ENCODE results near the gene EP300. TPM values are rescaled to one million over a fixed set of nuclear protein-coding genes. Genes with fewer than 3 reads are reported as not detected.
"Not testable (repeated sequence)": the region's sequence is repeated elsewhere in the genome, so short reads cannot be mapped to it uniquely, and the experiment has no call there.

The EP300 gene
- total RNA-seq, 4 donors from 2014 or later, result 72.9 to 163 (median 120) TPM

GRCh38 chr22:41094041-41094593 lies 1.7 kb downstream of the EP300 start:
- intact Hi-C loops (cut with DNase I), result loop anchor here (5.0 kb wide), 1 partner anchor 72 kb away; no protein-coding TSS in a partner anchor
- TF ChIP-seq POLR2A (IDR thresholded peaks at IDR 0.05) (no peak), CTCF (IDR thresholded peaks at IDR 0.05) (no peak)
- WGBS, 2 donors, result 4 to 5% methylated on average over 5 of the region's 5 CpGs
- Histone ChIP-seq H3K36me3 (no peaks in the 10 kb centered on the region), H3K4me1 (peaks cover 12 to 38% of the 10 kb centered on the region in 2 donors), H3K9me3 (no peaks in the 10 kb centered on the region), H3K4me3 (replicated peaks in 1 of 3) (peak overlapping the region in 2 of 3 donors; percentile 60 to 92), H3K27me3 (no peaks in the 10 kb centered on the region), H3K27ac (peak overlapping the region in 2 of 3 donors; percentile 1 to 2)
- DNase-seq, result no peak

- intact Hi-C loops (cut with DNase I), result no loop called here
- Histone ChIP-seq H3K4me3 (replicated peaks in 1 of 3) (no peak overlapping the region), H3K27me3 (no peaks in the 10 kb centered on the region), H3K4me1 (peaks cover 22 to 46% of the 10 kb centered on the region in 2 donors), H3K36me3 (no peaks in the 10 kb centered on the region), H3K9me3 (no peaks in the 10 kb centered on the region), H3K27ac (no peak overlapping the region)
- DNase-seq, result no peak
- 68 to 70% methylated on average over 3 of the region's 3 CpGs for WGBS, 2 donors
- no peak for TF ChIP-seq POLR2A (IDR thresholded peaks at IDR 0.05)
- no peak for TF ChIP-seq CTCF (IDR thresholded peaks at IDR 0.05)
These were observed 4.0 kb downstream of the EP300 start for GRCh38 chr22:41096391-41096790.

- no peak overlapping the region for H3K27ac ChIP-seq
- peaks cover 22 to 48% of the 10 kb centered on the region in 2 donors for H3K4me1 ChIP-seq
- no peak overlapping the region for H3K4me3 ChIP-seq (replicated peaks in 1 of 3)
- H3K27me3 ChIP-seq, result no peaks in the 10 kb centered on the region
- no peak for DNase-seq
- intact Hi-C loops (cut with DNase I), result no loop called here
- no peaks in the 10 kb centered on the region for H3K9me3 ChIP-seq
- H3K36me3 ChIP-seq, result no peaks in the 10 kb centered on the region
- 86 to 90% methylated on average over 4 of the region's 4 CpGs for WGBS, 2 donors
- TF ChIP-seq CTCF (IDR thresholded peaks at IDR 0.05) (no peak), POLR2A (IDR thresholded peaks at IDR 0.05) (no peak)
These were observed 4.4 kb downstream of the EP300 start for GRCh38 chr22:41096841-41097240.

- Histone ChIP-seq H3K36me3 (no peaks in the 10 kb centered on the region), H3K27ac (no peak overlapping the region), H3K4me1 (peaks cover 22 to 60% of the 10 kb centered on the region in 2 donors), H3K4me3 (replicated peaks in 1 of 3) (no peak overlapping the region), H3K9me3 (no peaks in the 10 kb centered on the region), H3K27me3 (no peaks in the 10 kb centered on the region)
- 88% methylated on average over 16 of the region's 16 CpGs for WGBS, 2 donors
- no peak for DNase-seq
- intact Hi-C loops (cut with DNase I), result no loop called here
- no peak for TF ChIP-seq CTCF (IDR thresholded peaks at IDR 0.05)
- TF ChIP-seq POLR2A (IDR thresholded peaks at IDR 0.05), result no peak
These were observed 6.6 kb downstream of the EP300 start for GRCh38 chr22:41099036-41099435.

- no peaks in the 10 kb centered on the region for H3K9me3 ChIP-seq
- peaks cover 0 to 4% of the 10 kb centered on the region in 2 donors for H3K36me3 ChIP-seq
- peak in 1 of 2 donors; percentile 23 for DNase-seq
- H3K27ac ChIP-seq, result peak overlapping the region in 1 of 3 donors; percentile 1
- intact Hi-C loops (cut with DNase I), result no loop called here
- 58 to 61% methylated on average over 8 of the region's 8 CpGs for WGBS, 2 donors
- no peak overlapping the region for H3K4me3 ChIP-seq (replicated peaks in 1 of 3)
- TF ChIP-seq CTCF (IDR thresholded peaks at IDR 0.05) (no peak), POLR2A (IDR thresholded peaks at IDR 0.05) (no peak)
- H3K27me3 ChIP-seq, result no peaks in the 10 kb centered on the region
- H3K4me1 ChIP-seq, result peaks cover 11 to 26% of the 10 kb centered on the region in 2 donors
These were observed 14.0 kb downstream of the EP300 start for GRCh38 chr22:41106122-41106968.

GRCh38 chr22:41106969-41107325 lies 14.6 kb downstream of the EP300 start:
- H3K36me3 ChIP-seq; H3K27ac ChIP-seq; H3K4me3 ChIP-seq (replicated peaks in 1 of 3); DNase-seq; H3K9me3 ChIP-seq; H3K27me3 ChIP-seq; intact Hi-C loops (cut with DNase I): not testable (repeated sequence)
- WGBS, 2 donors, result 88 to 93% methylated on average over 9 of the region's 9 CpGs
- H3K4me1 ChIP-seq, result peaks cover 11 to 23% of the 10 kb centered on the region in 2 donors
